ENCODE results near the gene DOCK3.
"Not testable (repeated sequence)": the region's sequence is repeated elsewhere in the genome, so short reads cannot be mapped to it uniquely, and the experiment has no call there.

The DOCK3 gene

GRCh38 chr3:50652709-50653108 lies 22.0 kb upstream of the DOCK3 start:
- no peak for DNase-seq

- DNase-seq = no peak
Observed at GRCh38 chr3:50653937-50654595, 20.7 kb upstream of the DOCK3 start.

DNA sequence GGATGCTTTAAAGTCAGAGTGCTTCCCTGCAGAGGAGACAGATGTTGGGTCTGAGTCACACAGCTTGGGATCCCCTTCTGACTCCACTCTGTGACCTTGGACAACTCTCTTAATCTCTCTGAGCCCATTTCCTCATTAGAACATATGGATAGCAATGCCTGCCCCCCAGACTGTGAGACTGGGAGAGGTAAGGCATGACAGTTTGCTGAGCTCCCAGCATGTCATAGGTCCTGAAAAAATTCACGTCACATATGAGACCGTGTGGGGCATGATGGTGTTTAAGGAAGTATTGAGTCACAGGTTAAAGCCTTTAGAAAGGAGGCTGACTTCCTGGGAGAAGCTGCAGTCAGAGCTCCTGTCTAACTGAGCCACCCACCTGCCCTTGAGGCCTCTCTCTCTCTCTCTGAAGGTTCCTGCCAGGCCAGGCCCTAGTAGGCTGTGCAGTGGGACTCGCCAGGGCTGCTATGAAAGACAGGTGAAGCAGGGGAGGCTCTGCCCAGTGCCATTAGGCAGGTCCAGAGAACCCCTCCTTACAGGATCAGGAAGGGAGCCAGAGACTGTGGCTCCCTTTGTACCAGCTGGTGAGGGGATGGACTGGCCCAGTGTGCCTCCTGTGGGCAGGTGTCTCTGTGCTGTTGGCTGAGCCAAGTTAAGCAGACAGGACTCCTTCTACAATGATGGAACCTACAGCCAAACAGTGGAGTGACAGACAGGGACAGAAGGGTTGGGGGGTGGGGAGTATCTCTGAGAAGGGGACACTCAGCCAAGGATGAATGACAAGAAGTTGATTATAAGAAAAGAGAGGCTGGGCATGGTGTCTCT lies 19.5 kb upstream of the DOCK3 start:
- DNase-seq = no peak

DNA sequence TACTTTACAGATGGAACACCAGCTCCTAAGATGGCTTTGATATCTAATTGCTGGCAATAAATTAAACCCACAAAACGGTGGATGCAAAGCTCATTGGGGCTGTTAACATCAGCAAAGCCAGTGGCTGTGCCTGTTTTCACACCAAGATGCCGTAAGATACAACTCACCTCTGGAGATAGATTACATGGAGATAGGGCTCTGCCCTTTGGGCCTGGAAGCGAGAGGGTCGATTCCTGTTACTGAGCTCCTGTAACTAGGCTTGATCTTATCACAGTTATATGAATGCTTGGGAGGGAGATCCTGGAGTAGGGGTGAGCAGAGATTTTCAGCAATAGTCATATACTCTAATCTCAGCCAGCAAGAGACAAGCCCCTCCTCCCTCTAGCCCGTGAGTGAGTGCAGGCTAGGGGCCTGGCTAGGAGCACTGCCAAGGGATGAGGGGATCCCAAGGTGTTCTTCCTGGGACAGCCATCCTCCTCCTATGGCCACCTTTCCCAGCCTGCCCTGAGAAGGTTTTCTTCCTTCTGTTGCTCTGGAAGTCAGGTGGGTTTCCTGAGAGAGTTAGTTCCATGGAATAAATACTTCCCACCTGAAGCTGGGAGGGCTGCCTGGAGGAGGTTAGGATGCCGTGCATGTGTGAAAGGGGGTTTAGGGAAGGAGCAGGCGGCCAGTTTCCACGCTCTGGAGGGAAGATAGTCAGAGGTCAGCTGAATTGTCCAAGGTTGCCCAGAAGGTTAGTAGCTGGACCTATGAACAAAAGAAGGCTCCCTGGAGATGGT lies 18.1 kb upstream of the DOCK3 start:
- no peak for DNase-seq

DNA sequence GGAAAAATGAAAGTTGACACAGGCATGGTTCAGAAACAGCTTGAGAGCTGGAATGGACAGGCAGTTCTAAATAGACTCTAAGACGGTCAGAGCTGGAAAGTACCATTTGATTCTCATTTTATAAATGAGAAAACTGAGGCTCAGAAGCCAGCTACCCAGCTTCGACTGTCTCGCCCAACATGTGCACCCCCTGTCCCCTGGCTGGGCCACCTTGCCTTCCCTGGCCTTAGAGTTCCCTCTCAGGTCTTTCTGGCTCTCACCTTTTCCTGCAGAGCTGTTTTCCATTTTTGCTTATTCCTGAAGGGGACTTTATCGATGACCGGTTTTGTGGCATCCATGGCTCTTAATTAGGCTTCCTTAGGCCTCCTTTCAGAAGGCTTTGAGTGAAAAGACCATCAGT lies 17.3 kb upstream of the DOCK3 start:
- DNase-seq = no peak

- DNase-seq = no peak
Observed at GRCh38 chr3:50657816-50658215, 16.9 kb upstream of the DOCK3 start.

GRCh38 chr3:50658416-50658815 lies 16.3 kb upstream of the DOCK3 start:
- DNase-seq = no peak

GRCh38 chr3:50658831-50659230 lies 15.9 kb upstream of the DOCK3 start:
- DNase-seq = no peak

GRCh38 chr3:50660386-50660785 lies 14.3 kb upstream of the DOCK3 start:
- DNase-seq = no peak

GRCh38 chr3:50661321-50661837 lies 13.3 kb upstream of the DOCK3 start:
- DNase-seq = no peak

DNA sequence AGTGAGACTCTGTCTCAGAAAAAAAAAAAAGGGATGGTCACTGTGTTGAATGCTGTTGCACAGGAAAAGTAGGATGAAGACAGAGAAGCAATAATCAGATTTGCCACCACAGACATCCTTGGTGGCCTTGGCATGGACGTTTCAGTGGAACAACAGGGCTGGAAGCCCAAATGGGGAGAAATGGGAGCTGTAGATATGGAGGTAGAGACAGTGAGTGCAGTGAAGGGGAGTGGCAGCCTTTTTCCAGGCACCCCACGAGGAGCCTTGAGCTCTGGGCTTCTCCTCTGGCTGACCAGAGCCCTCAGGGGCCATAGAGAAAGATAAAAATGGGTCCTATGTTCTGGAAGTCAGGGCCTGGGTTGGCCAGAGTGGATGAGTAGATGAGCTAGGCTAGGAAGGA lies 12.3 kb upstream of the DOCK3 start:
- no peak for DNase-seq

- DNase-seq = no peak
Observed at GRCh38 chr3:50665081-50665840, 9.5 kb upstream of the DOCK3 start.

DNA sequence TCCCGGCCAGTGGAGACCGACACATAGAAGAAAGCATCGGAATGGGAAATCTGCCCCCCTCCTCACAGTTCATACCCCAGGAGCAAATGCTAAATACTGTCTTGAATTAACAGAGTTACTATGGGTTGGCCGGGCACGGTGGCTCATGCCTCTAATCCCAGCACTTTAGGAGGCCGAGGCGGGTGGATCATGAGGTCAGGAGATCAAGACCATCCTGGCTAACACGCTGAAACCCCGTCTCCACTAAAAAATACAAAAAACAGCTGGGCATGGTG lies 8.9 kb upstream of the DOCK3 start:
- DNase-seq = not testable (repeated sequence)

- DNase-seq = no peak
Observed at GRCh38 chr3:50666837-50667236, 7.9 kb upstream of the DOCK3 start.

- DNase-seq = peak; percentile 83
Observed at GRCh38 chr3:50671331-50671730, 3.4 kb upstream of the DOCK3 start.

DNA sequence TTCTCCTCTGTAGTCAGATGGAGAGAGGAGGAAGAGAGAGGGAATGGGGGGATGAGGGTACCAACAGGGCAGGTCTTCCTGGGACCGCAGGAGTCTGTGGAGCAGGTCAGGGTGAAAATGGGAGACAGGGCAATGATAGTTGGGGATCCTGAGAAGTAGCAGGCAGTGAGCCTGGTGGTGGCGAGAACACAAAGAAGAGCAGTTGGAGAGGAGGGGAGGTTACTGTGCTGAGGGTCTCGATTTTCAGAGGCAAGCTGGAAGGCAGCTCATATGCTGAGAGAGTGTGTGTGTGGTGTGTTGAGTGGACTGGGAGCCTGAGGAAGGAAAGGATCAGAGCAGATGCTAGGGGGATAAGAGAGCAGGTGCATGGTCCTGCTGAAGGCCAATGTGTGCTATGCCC lies 2.1 kb upstream of the DOCK3 start:
- no peak for DNase-seq

DNA sequence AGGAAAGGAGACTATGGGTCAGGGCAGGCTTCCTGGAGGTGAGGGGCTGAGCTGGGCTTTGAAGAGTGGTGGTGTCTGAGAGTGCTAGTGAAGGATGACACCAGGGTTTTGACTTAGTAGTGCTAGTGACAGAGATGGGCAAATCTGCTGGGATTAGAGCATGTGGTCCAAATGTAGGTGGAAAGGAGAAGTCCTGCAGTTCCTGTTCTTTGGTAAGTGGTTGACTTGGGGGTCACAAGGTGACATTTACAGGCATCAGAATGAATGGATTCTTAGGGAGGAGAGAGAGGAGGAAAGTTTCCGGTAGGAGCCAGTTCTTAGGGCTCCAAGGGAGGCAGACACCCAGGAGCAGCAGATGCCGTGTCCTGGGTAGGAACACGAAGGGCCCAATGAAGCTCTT lies 796 bp upstream of the DOCK3 start:
- DNase-seq = no peak

DNA sequence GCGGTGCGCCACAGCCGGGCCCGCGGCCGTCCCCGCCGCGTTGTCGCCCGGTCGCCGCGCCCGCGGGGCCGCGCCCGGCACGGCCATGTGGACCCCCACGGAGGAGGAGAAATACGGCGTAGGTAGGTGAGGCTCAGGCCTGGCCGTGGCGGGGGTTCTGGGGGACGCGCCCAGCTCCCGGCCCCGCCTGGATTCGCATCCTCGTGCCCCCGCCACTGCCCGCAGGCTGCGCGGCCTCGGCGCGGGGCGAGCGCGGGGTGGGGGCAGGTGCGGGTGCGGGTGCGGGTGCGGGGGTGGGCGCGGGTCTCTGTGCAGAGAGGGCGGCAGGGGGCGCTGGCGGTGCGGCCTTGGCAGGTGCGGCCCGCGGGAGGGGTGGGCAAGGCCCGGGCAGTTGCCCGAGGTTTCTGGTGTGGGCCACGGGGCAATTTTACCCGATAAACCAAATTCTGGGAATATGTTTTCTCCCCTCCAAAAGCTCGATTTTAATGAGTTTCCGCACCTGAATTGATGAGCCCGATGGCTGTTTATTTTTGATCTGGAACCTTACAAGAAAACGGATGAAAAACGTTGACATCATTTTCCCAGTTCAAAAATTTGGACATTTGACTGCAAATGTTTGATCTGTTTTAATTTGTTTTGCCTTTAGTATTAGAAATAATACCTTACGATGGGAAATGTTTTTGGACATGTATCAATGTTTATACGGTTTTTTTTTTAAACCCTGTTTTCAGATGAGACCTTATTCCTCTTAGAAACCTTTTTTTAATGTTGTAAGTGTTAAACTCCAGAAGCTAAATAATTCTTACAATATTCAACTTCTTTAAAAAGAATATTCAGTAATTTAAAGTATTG lies 678 bp downstream of the DOCK3 start:
- DNase-seq = no peak

GRCh38 chr3:50676031-50676705 lies 1.4 kb downstream of the DOCK3 start:
- no peak for DNase-seq

- DNase-seq = no peak
Observed at GRCh38 chr3:50687127-50687751, 12.5 kb downstream of the DOCK3 start.

GRCh38 chr3:50687916-50688315 lies 13.2 kb downstream of the DOCK3 start:
- no peak for DNase-seq

Data from NCI-H2029 (cell line).